Small intestine (tissue), 7 donors: Measurements from ENCODE around the gene PRAMEF13. TPM values are rescaled to one million over a fixed set of nuclear protein-coding genes. Genes with fewer than 3 reads are reported as not detected.
"Not testable (repeated sequence)": the region's sequence is repeated elsewhere in the genome, so short reads cannot be mapped to it uniquely, and the experiment has no call there.

ENCODE experiments used
- DNase-seq, 2 donors: peaks; one replicate each; pipeline versions ENCODE4 v3.0.0 to v3.0.0-alpha.2; 2013
- FAIRE-seq: peaks from 2 replicates; lab custom pipeline; 2012; peaks lifted over from hg19 to GRCh38; lab: Jason Lieb, UNC
- H3K27ac ChIP-seq, 3 donors: one replicate each; pipeline ENCODE4 v1.5.1; 2013; ENCODE audit warnings: low read length in 2 of 3, mild to moderate bottlenecking in 2 of 3, control low read depth in 1 of 3, inconsistent platforms in 1 of 3, low read depth in 1 of 3, moderate library complexity in 1 of 3
- H3K27me3 ChIP-seq, 3 donors: one replicate each; pipeline ENCODE4 v1.6.1; 2013; ENCODE audit warnings: low read length in 3 of 3, inconsistent platforms in 1 of 3; ENCODE audit not compliant: control insufficient read depth in 3 of 3, insufficient read depth in 3 of 3
- H3K36me3 ChIP-seq, 3 donors: one replicate each; pipeline ENCODE4 v1.6.1; 2013; ENCODE audit warnings: low read length in 3 of 3, inconsistent platforms in 1 of 3, low read depth in 1 of 3, mild to moderate bottlenecking in 1 of 3, moderate library complexity in 1 of 3; ENCODE audit not compliant: control insufficient read depth in 3 of 3, insufficient read depth in 2 of 3
- H3K4me1 ChIP-seq, 3 donors: one replicate each; pipeline ENCODE4 v1.6.1; 2013; ENCODE audit warnings: low read length in 2 of 3, inconsistent platforms in 1 of 3, low read depth in 1 of 3, mild to moderate bottlenecking in 1 of 3, moderate library complexity in 1 of 3; ENCODE audit not compliant: control insufficient read depth in 3 of 3, insufficient read depth in 2 of 3
- H3K4me3 ChIP-seq, 3 donors: one replicate each; pipeline ENCODE4 v1.5.1; 2013; ENCODE audit warnings: low read length in 3 of 3, control low read depth in 1 of 3, inconsistent platforms in 1 of 3, low read depth in 1 of 3, mild to moderate bottlenecking in 1 of 3, moderate library complexity in 1 of 3
- H3K9me3 ChIP-seq, 2 donors: one replicate each; pipeline ENCODE4 v1.6.1; 2013; ENCODE audit warnings: low read depth in 1 of 2, low read length in 1 of 2; ENCODE audit not compliant: control insufficient read depth in 2 of 2, insufficient read depth in 1 of 2
- WGBS, 3 donors: extraction: QIAGEN DNeasy Blood & Tissue Kit; methylation state at CpG; one replicate each; pipeline ENCODE4 v1.1.7; 2013; 5-methylcytosine and 5-hydroxymethylcytosine counted together
- polyA plus RNA-seq, 4 donors: library from polyadenylated mRNA; stranded (reverse) in 3 of 4; unstranded in 1 of 4; fragments of 200-250 nt in 3 of 4; fragments of 120-200 nt in 1 of 4; gene quantifications; one replicate each; pipeline versions ENCODE4 v1.2.1 to v1.2.3, GENCODE V29; 2013
- donor health status: healthy with polysubstance abuse.
- donor health status: control.
- donor health status: control.
- donor health status: Bipolar disorder and iron deficiency.
- donor health status: healthy.

The PRAMEF13 gene
- polyA plus RNA-seq, 4 donors, result not detected

- not testable (repeated sequence) for H3K27me3 ChIP-seq, H3K4me1 ChIP-seq, H3K9me3 ChIP-seq, H3K36me3 ChIP-seq, DNase-seq, FAIRE-seq, H3K27ac ChIP-seq, H3K4me3 ChIP-seq
- 58 to 61% (median 60%) methylated on average over 2 of the region's 2 CpGs for WGBS, 3 donors
Measured at GRCh38 chr1:13232056-13232455, 30.8 kb upstream of the PRAMEF13 start.

GRCh38 chr1:13231061-13231750, 30.0 kb upstream of the PRAMEF13 start:
- not testable (repeated sequence) for H3K27me3 ChIP-seq, FAIRE-seq, H3K4me1 ChIP-seq, DNase-seq, H3K9me3 ChIP-seq, H3K27ac ChIP-seq, H3K36me3 ChIP-seq, H3K4me3 ChIP-seq
- WGBS, 3 donors, result 75 to 79% (median 79%) methylated on average over 7 of the region's 7 CpGs

- not testable (repeated sequence) for H3K36me3 ChIP-seq, H3K9me3 ChIP-seq, H3K27me3 ChIP-seq, DNase-seq, H3K27ac ChIP-seq, H3K4me1 ChIP-seq, H3K4me3 ChIP-seq, FAIRE-seq
- WGBS, 3 donors, result 79 to 82% (median 81%) methylated on average over 2 of the region's 2 CpGs
Measured at GRCh38 chr1:13230601-13231000, 29.4 kb upstream of the PRAMEF13 start.

- H3K4me1 ChIP-seq, result not testable (repeated sequence)
Measured at GRCh38 chr1:13230096-13230495, 28.9 kb upstream of the PRAMEF13 start.

GRCh38 chr1:13228343-13228781, 27.2 kb upstream of the PRAMEF13 start:
- 70 to 72% (median 71%) methylated on average over 7 of the region's 7 CpGs for WGBS, 3 donors
- no peaks in the 10 kb centered on the region for H3K4me1 ChIP-seq
- peak in 1 of 2 donors; percentile 45 for DNase-seq
- no peak for FAIRE-seq
- H3K36me3 ChIP-seq, result no peaks in the 10 kb centered on the region
- no peaks in the 10 kb centered on the region for H3K9me3 ChIP-seq
- H3K4me3 ChIP-seq, result no peak overlapping the region
- no peak overlapping the region for H3K27ac ChIP-seq
- H3K27me3 ChIP-seq, result peaks cover 0 to 3% (median 0%) of the 10 kb centered on the region in 3 donors

More at GRCh38 chr1:13230096-13230495, 28.9 kb upstream of the PRAMEF13 start:
- not testable (repeated sequence) for H3K27ac ChIP-seq, H3K36me3 ChIP-seq, H3K27me3 ChIP-seq, H3K9me3 ChIP-seq, H3K4me3 ChIP-seq, FAIRE-seq, DNase-seq
- WGBS, 3 donors, result 72 to 81% (median 76%) methylated on average over 5 of the region's 5 CpGs

- 81 to 85% (median 82%) methylated on average over 8 of the region's 8 CpGs for WGBS, 3 donors
- not testable (repeated sequence) for H3K27me3 ChIP-seq, H3K27ac ChIP-seq
Measured at GRCh38 chr1:13227271-13228055, 26.3 kb upstream of the PRAMEF13 start.

GRCh38 chr1:13225675-13226204, 24.5 kb upstream of the PRAMEF13 start, which contains the start of gene PRAMEF18:
TSS of gene PRAMEF18 (minus strand) at chr1:13226154. CDS start at chr1:13226106, 48 bp downstream.
- H3K27me3 ChIP-seq, H3K4me3 ChIP-seq, FAIRE-seq, DNase-seq, H3K4me1 ChIP-seq, H3K36me3 ChIP-seq, H3K9me3 ChIP-seq, H3K27ac ChIP-seq: not testable (repeated sequence)
- WGBS, 3 donors, result 60 to 71% (median 67%) methylated on average over 8 to 9 of the region's 9 CpGs

More at GRCh38 chr1:13227271-13228055, 26.3 kb upstream of the PRAMEF13 start:
- DNase-seq, H3K36me3 ChIP-seq, FAIRE-seq, H3K9me3 ChIP-seq, H3K4me1 ChIP-seq, H3K4me3 ChIP-seq: not testable (repeated sequence)

- Histone ChIP-seq H3K27ac (no peak overlapping the region), H3K4me1 (no peaks in the 10 kb centered on the region), H3K27me3 (peaks cover 0 to 3% (median 0%) of the 10 kb centered on the region in 3 donors), H3K9me3 (no peaks in the 10 kb centered on the region), H3K36me3 (no peaks in the 10 kb centered on the region), H3K4me3 (no peak overlapping the region)
- FAIRE-seq (no peak), DNase-seq (no peak)
- WGBS, 3 donors, result 75 to 81% (median 81%) methylated on average over 5 of the region's 5 CpGs
Measured at GRCh38 chr1:13224480-13225060, 23.4 kb upstream of the PRAMEF13 start.
